ENCODE results near the gene RARRES2. TPM values are rescaled to one million over a fixed set of nuclear protein-coding genes. Genes with fewer than 3 reads are reported as not detected.

Gene RARRES2
- total RNA-seq, 1 experiment from 2014 or later, result 60.9 TPM

DNA sequence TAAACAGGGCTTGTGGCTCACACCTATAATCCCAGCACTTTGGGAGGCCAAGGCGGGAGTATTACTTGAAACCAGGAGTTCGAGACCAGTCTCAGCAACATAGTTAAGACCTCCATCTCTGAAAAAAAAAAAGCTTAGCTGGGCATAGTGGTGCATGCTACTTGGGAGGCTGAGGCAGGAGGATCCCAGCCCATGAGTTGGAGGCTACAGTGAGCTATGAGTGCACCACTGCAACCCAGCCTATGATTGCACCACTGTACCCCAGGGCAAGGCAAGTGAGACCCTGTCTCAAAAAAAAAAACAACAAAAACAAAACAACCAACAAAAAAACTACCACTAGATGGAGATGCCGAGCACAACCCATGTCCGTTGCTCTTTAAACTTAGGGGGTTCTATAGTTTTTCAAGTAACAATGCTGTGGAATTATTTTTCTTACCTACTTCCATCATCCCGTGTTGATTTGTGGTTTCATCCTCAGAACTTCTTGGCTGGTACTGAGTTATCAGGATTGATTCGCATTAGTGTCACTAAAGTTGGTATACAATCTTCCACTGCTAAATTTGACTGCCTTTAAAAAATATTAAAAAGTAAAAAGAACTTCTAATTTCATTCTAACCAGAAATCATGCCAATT, 15.0 kb upstream of the RARRES2 start:
- no peak overlapping the region for H3K18ac ChIP-seq (ENCODE audit: insufficient read length, low read depth, low read length)
- H3K4me2 ChIP-seq (ENCODE audit: insufficient read depth, insufficient read length, low read length), result no peak overlapping the region
- WGBS (ENCODE audit: extremely low coverage, insufficient read length, low lambda C conversion rate), result no CpG with 5 or more reads among the region's 6 CpGs
- H4K5ac ChIP-seq (ENCODE audit: insufficient read length, low read depth, low read length), result no peak overlapping the region
- no peak overlapping the region for H2BK5ac ChIP-seq (ENCODE audit: insufficient read length, low read length)
- no peaks in the 10 kb centered on the region for H3K27me3 ChIP-seq (ENCODE audit: insufficient read depth, low read length)
- H3K79me1 ChIP-seq (ENCODE audit: insufficient read depth, low read depth, low read length, poor library complexity, severe bottlenecking), result no peaks in the 10 kb centered on the region
- no peak overlapping the region for H2BK12ac ChIP-seq (ENCODE audit: insufficient read length, low read depth, low read length)
- H3K4me3 Mint-ChIP-seq, result no peak overlapping the region
- H3K79me2 ChIP-seq (ENCODE audit: insufficient read depth, low read length), result no peaks in the 10 kb centered on the region
- H3K9me3 ChIP-seq (ENCODE audit: control insufficient read depth, low read depth, low read length), result no peaks in the 10 kb centered on the region
- no peak overlapping the region for H2AFZ ChIP-seq (ENCODE audit: low read length)
- no peaks in the 10 kb centered on the region for H3K23me2 ChIP-seq (ENCODE audit: insufficient read length, low read depth, low read length, poor library complexity, severe bottlenecking)
- H3K27ac Mint-ChIP-seq, result no peak overlapping the region
- H3K14ac ChIP-seq (ENCODE audit: insufficient read depth, low read length), result no peak overlapping the region
- no peak overlapping the region for H3K56ac ChIP-seq (ENCODE audit: insufficient read length, low read depth, low read length)
- H3K9ac ChIP-seq (ENCODE audit: extremely low read depth, insufficient read length, low read length), result no peak overlapping the region
- no peak overlapping the region for H3K4ac ChIP-seq (ENCODE audit: low read depth, low read length)
- no peak overlapping the region for H4K8ac ChIP-seq (replicated peaks; ENCODE audit: insufficient read length, low read depth, low read length)
- H4K91ac ChIP-seq (ENCODE audit: insufficient read length, low read depth, low read length), result no peak overlapping the region
- H3T11ph ChIP-seq (ENCODE audit: low read length), result no peak overlapping the region
- H3K4me1 Mint-ChIP-seq, result peaks cover 10 to 18% of the 10 kb centered on the region in 2 experiments
- H4K20me1 ChIP-seq (ENCODE audit: control insufficient read depth, insufficient read depth, insufficient read length), result no peaks in the 10 kb centered on the region
- no peaks in the 10 kb centered on the region; the same call in 1 of the 2 replicates for H3K27me3 Mint-ChIP-seq (ENCODE audit: low read depth)
- no peak overlapping the region for H3K27ac ChIP-seq (ENCODE audit: insufficient read length, low read depth, low read length)
- H2BK120ac ChIP-seq (ENCODE audit: low read depth, low read length, poor library complexity, severe bottlenecking), result no peak overlapping the region
- no peak for DNase-seq
- no peak overlapping the region for H2BK15ac ChIP-seq (ENCODE audit: low read depth, low read length)
- H3K36me3 Mint-ChIP-seq (ENCODE audit: insufficient read depth in 1 of 3, low read depth in 3 of 3), result peaks cover 0 to 4% (median 0%) of the 10 kb centered on the region in 3 experiments; a peak in 1 of 7 replicates
- H3K23ac ChIP-seq (ENCODE audit: insufficient read length, low read depth, low read length), result no peak overlapping the region
- no peak overlapping the region for H2BK20ac ChIP-seq (ENCODE audit: low read depth, low read length, poor library complexity, severe bottlenecking)
- TF ChIP-seq, protein P1, sequence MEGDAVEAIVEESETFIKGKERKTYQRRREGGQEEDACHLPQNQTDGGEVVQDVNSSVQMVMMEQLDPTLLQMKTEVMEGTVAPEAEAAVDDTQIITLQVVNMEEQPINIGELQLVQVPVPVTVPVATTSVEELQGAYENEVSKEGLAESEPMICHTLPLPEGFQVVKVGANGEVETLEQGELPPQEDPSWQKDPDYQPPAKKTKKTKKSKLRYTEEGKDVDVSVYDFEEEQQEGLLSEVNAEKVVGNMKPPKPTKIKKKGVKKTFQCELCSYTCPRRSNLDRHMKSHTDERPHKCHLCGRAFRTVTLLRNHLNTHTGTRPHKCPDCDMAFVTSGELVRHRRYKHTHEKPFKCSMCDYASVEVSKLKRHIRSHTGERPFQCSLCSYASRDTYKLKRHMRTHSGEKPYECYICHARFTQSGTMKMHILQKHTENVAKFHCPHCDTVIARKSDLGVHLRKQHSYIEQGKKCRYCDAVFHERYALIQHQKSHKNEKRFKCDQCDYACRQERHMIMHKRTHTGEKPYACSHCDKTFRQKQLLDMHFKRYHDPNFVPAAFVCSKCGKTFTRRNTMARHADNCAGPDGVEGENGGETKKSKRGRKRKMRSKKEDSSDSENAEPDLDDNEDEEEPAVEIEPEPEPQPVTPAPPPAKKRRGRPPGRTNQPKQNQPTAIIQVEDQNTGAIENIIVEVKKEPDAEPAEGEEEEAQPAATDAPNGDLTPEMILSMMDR (conservative IDR thresholded peaks at IDR 0.05), result peak; percentile 80
- H2AK5ac ChIP-seq (ENCODE audit: insufficient read length, low read length), result no peak overlapping the region
- peaks cover 4 to 7% of the 10 kb centered on the region in 2 experiments; a peak in 3 of 5 replicates for H3K9me3 Mint-ChIP-seq
- H3K4me1 ChIP-seq (ENCODE audit: insufficient read depth, low read length), result 0 out of 2 replicates have a peak, but pooled peaks cover 3% of the 10 kb centered on the region
